Right cardiac atrium (tissue), 5 donors: ENCODE measurements around the gene ACP5. TPM values are rescaled to one million over a fixed set of nuclear protein-coding genes. Genes with fewer than 3 reads are reported as not detected.
"Not testable (repeated sequence)": the region's sequence is repeated elsewhere in the genome, so short reads cannot be mapped to it uniquely, and the experiment has no call there.

Experiments used
- ATAC-seq, 2 donors: fragments of 200-7000 bp; cut with Tn5 transposase; one replicate each; pipeline versions ENCODE4 v1.8.0 to v1.9.1; 2020; ENCODE audit warnings: moderate library complexity in 2 of 2, mild to moderate bottlenecking in 1 of 2
- DNase-seq, 3 donors: peaks; one replicate each; pipeline ENCODE4 v3.0.0-alpha.2; 2020
- H3K27ac ChIP-seq: one replicate; pipeline ENCODE4 v1.5.1; 2013; ENCODE audit warnings: mild to moderate bottlenecking, low read length, control low read depth, moderate library complexity
- H3K27me3 ChIP-seq: one replicate; pipeline ENCODE4 v1.6.1; 2013; ENCODE audit not compliant: control insufficient read depth, insufficient read depth
- H3K4me1 ChIP-seq: one replicate; pipeline ENCODE4 v1.6.1; 2013; ENCODE audit warnings: low read length; ENCODE audit not compliant: control insufficient read depth, insufficient read depth
- H3K4me3 ChIP-seq: one replicate; pipeline ENCODE4 v1.5.1; 2013; ENCODE audit warnings: low read length, control low read depth
- H3K9me3 ChIP-seq: one replicate; pipeline ENCODE4 v1.6.1; 2013; ENCODE audit warnings: low read length; ENCODE audit not compliant: control insufficient read depth
- WGBS: extraction: QIAGEN DNeasy Blood & Tissue Kit; methylation state at CpG from one replicate; pipeline ENCODE4 v1.1.7; 2013; 5-methylcytosine and 5-hydroxymethylcytosine counted together
- intact Hi-C, 4 donors: fragments of 100-400 bp; cut with DNase I; formaldehyde crosslinking; loops; one replicate each; pipeline versions ENCODE4 v1.11.0 to v1.14.0; 2022 to 2023
- polyA plus RNA-seq: library from polyadenylated mRNA; stranded (reverse); fragments of 200-250 nt; gene quantifications from one replicate; pipeline ENCODE4 v1.2.3, GENCODE V29; 2013
- total RNA-seq, 4 donors: library from RNA; stranded (reverse); fragmentation: NEBNext Ultra II Directional; extraction: Animal tissue kit (Norgen Biotek cat#: 25700); gene quantifications; one replicate each; pipeline ENCODE4 v1.2.1, GENCODE V29; 2021
- donor health status: healthy with polysubstance abuse.
- donor health status: DM: no; HTN: yes; CAD: no.
- donor health status: DM: no; HTN: no; CAD: no.
- donor health status: DM: no; HTN: yes; CAD: no; lungs with severe emphysema.
- donor health status: DM: yes; HTN: yes; CAD: no.

ACP5 gene
- total and polyA plus RNA-seq, 5 donors, result 2.9 to 8.4 (median 4.1) TPM

- intact Hi-C loops, result no loop called here
- 16% methylated on average over 62 of the region's 62 CpGs for WGBS
Observed at GRCh38 chr19:11578258-11579142, 1.1 kb upstream of the ACP5 start.

GRCh38 chr19:11576227-11576626 is 1.2 kb downstream of the ACP5 start:
- intact Hi-C loops, result no loop called here
- Histone ChIP-seq H3K27ac (no peak overlapping the region), H3K4me1 (no peaks in the 10 kb centered on the region), H3K9me3 (no peaks in the 10 kb centered on the region), H3K4me3 (no peak overlapping the region), H3K27me3 (no peaks in the 10 kb centered on the region)
- DNase-seq (peak in 2 of 3 donors; percentile 65 to 72), ATAC-seq (peak in 1 of 2 donors; percentile 7)
- 80% methylated on average over 15 of the region's 15 CpGs for WGBS

More at GRCh38 chr19:11578258-11579142, 1.1 kb upstream of the ACP5 start:
- Histone ChIP-seq H3K4me3 (peak overlapping the region; percentile 3), H3K4me1 (no peaks in the 10 kb centered on the region), H3K27ac (no peak overlapping the region), H3K9me3 (no peaks in the 10 kb centered on the region), H3K27me3 (no peaks in the 10 kb centered on the region)
- peak; percentile 30 to 49 for ATAC-seq
- peak; percentile 64 to 80 (median 75) for DNase-seq

DNA sequence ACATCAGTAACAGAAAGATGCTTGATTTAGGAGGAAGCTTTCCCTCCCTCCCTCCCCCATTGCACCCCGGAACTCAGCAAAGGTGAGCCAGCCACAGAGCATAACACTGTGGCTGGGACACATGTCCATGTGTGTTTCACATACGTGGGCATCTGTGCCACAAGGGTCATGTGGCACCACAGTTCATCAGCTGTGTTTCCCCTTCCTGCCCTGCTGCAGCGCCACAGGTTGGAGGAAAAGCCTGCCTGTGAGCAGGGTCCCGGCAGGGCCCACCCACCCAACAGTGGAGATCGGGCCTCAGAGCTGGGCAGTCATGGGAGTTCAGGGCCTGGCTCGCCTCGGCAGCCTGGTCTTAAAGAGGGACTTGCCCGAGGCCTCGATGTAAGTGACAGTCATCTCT is 2.8 kb downstream of the ACP5 start:
- Histone ChIP-seq H3K4me3 (no peak overlapping the region), H3K9me3 (no peaks in the 10 kb centered on the region), H3K27ac (no peak overlapping the region), H3K4me1 (no peaks in the 10 kb centered on the region), H3K27me3 (no peaks in the 10 kb centered on the region)
- no peak for DNase-seq
- intact Hi-C loops, result no loop called here
- ATAC-seq, result no peak
- WGBS, result 81% methylated on average over 9 of the region's 9 CpGs

- H3K27me3 ChIP-seq, ATAC-seq, H3K4me1 ChIP-seq, H3K27ac ChIP-seq, DNase-seq, H3K9me3 ChIP-seq, intact Hi-C loops, H3K4me3 ChIP-seq: not testable (repeated sequence)
- 97% methylated on average over 4 of the region's 4 CpGs for WGBS
Observed at GRCh38 chr19:11573763-11574162, 3.7 kb downstream of the ACP5 start.

- H3K4me1 ChIP-seq, DNase-seq, H3K27ac ChIP-seq, intact Hi-C loops, H3K4me3 ChIP-seq, ATAC-seq, H3K9me3 ChIP-seq, H3K27me3 ChIP-seq: not testable (repeated sequence)
- 70% methylated on average over 6 of the region's 6 CpGs for WGBS
Observed at GRCh38 chr19:11573354-11573753, 4.1 kb downstream of the ACP5 start.

GRCh38 chr19:11570039-11570462 is 7.4 kb downstream of the ACP5 start:
- DNase-seq, result no peak
- 68% methylated on average over 5 of the region's 5 CpGs for WGBS
- no peaks in the 10 kb centered on the region for H3K4me1 ChIP-seq
- H3K27me3 ChIP-seq, result no peaks in the 10 kb centered on the region
- intact Hi-C loops, result no loop called here
- H3K4me3 ChIP-seq, result no peak overlapping the region
- no peaks in the 10 kb centered on the region for H3K9me3 ChIP-seq
- ATAC-seq, result no peak
- H3K27ac ChIP-seq, result no peak overlapping the region

DNA sequence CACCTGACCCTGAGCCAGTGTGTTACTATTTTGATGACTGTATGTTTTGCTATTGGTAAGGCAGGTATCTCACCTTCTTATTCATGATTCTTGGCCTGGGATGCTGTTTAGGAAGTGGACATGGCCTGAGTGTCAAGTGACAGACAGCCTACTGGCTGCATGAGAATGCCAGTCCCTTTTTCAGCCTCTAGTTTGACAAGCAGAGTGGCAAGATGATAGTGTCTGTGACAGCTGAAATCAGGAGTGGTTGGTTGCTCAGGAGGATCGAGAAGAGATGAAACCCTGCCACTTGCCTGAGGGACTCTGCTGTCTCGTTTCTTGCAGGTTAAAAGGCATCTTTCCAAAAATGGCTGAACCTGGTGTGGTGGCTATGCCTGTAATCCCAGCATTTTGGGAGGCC is 11.3 kb downstream of the ACP5 start:
- Histone ChIP-seq H3K9me3 (no peaks in the 10 kb centered on the region), H3K27me3 (no peaks in the 10 kb centered on the region), H3K4me3 (no peak overlapping the region), H3K4me1 (no peaks in the 10 kb centered on the region), H3K27ac (no peak overlapping the region)
- DNase-seq (no peak), ATAC-seq (no peak)
- intact Hi-C loops, result no loop called here
- WGBS, result 83% methylated on average over 2 of the region's 2 CpGs

GRCh38 chr19:11565649-11565980 is 11.8 kb downstream of the ACP5 start:
- H3K9me3 ChIP-seq, DNase-seq, H3K27me3 ChIP-seq, intact Hi-C loops, H3K4me1 ChIP-seq, H3K27ac ChIP-seq, H3K4me3 ChIP-seq, ATAC-seq: not testable (repeated sequence)
- 91% methylated on average over 5 of the region's 5 CpGs for WGBS

DNA sequence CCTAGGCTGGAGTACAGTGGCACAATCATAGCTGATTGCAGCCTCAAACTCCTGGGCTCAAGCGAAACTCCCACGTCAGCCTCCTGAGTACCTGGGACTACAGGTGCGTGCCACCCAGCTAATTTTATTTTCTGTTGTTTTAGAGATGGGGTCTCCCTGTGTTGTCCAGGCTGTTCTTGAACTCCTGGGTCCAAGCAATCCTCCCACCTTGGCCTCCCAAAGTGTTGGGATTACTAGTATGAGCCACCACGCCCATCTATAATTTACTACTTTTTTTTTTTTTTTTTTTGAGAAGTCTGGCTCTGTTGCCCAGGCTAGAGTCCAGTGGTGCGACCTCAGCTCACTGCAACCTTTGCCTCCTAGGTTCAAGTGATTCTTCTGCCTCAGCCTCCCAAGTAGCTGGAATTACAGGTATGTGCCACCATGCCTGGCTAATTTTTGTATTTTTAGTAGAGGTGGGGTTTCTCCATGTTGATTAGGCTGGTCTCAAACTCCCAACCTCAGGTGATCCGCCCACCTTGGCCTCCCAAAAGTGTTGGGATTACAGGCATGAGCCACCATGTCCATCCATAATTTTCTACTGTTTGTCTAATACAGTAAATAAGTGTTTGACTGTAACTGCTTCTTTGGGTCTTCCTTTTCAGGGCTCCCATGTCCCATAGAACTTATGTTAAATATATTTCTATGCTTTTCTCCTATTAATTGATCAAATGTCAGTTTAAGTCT is 13.2 kb downstream of the ACP5 start:
- H3K27me3 ChIP-seq, H3K9me3 ChIP-seq, H3K4me1 ChIP-seq, H3K27ac ChIP-seq, DNase-seq, ATAC-seq, H3K4me3 ChIP-seq, intact Hi-C loops: not testable (repeated sequence)
- WGBS, result 96% methylated on average over 6 of the region's 6 CpGs

GRCh38 chr19:11563532-11563931 is 13.9 kb downstream of the ACP5 start:
- no peaks in the 10 kb centered on the region for H3K9me3 ChIP-seq
- intact Hi-C loops, result no loop called here
- H3K27me3 ChIP-seq, result no peaks in the 10 kb centered on the region
- H3K4me1 ChIP-seq, result peaks cover 2% of the 10 kb centered on the region
- no peak for DNase-seq
- H3K27ac ChIP-seq, result no peak overlapping the region
- ATAC-seq, result no peak
- H3K4me3 ChIP-seq, result no peak overlapping the region
- 71% methylated on average over 8 of the region's 8 CpGs for WGBS

DNA sequence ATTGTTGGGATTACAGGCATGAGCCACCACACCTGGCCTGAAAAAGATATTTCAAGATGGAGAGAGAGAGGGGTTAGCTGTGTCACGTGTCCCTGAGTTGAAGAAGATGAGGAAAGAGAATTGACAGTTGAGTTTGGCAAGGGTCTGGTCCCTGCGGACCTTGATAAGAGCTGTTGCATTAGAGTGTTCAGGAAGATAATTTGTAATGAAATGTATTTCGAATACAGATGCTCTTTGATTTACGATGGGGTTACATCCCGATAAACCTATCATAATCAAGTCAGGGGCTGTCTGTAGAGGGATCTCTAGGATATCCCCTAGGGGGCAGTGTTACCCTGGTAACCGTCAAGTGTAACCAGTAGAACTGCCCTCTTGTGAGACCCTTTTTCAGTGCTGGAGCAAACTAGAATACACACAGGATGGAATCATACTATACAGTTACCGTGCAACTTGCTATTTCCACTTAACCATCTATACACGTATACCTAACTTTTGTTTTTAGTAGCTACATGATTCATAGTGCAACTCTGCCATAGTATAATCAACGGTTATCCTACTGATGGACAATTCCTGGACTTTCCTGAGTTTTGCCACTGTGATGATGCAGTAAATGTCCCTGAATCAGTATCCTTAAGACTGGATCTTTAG is 16.9 kb downstream of the ACP5 start:
- H3K27me3 ChIP-seq, result no peaks in the 10 kb centered on the region
- DNase-seq, result no peak
- H3K4me3 ChIP-seq, result no peak overlapping the region
- peaks cover 5% of the 10 kb centered on the region for H3K4me1 ChIP-seq
- intact Hi-C loops, result no loop called here
- WGBS, result 14% methylated on average over 9 of the region's 9 CpGs
- H3K27ac ChIP-seq, result no peak overlapping the region
- no peaks in the 10 kb centered on the region for H3K9me3 ChIP-seq
- peak; percentile 39 to 63 for ATAC-seq
